Measurements from ENCODE around the gene FAM81B.

DNA sequence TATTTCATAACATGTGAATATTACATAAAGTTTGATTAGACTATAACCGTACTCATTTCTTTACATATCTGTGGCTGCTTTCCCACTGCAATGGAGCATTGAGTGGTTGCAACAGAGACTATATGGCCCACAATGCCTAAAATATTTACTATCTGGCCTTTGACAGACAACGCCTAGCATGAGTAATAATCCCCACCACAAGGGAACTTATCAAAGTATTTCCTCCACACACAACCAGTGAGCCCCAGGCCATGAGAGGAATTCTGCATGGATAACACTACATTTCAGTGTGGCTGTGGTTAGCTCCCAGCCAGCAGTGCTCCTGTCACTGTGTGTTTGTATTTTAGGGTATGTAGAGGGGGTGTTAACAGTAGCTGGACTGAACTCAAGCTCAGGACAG is 54.8 kb downstream of the FAM81B start:
- TF ChIP-seq CTCF (conservative IDR thresholded peaks at IDR 0.05 in 1 of 2, IDR thresholded peaks at IDR 0.05 in 1 of 2; ENCODE audit: extremely low read depth in 1 of 2, insufficient read depth in 1 of 2, low read depth in 1 of 2, low read length in 2 of 2) (no peak), EZH2 (IDR thresholded peaks at IDR 0.05; ENCODE audit: borderline replicate concordance, low read length) (no peak)
